GM19463 (cell line): ENCODE results near the gene PPP1R26.
"Not testable (repeated sequence)": the region's sequence is repeated elsewhere in the genome, so short reads cannot be mapped to it uniquely, and the experiment has no call there.

Experiments
- ATAC-seq: cut with Tn5 transposase; IDR thresholded peaks from one replicate; pipeline ENCODE4 v1.9.1; 2021; ENCODE audit warnings: mild to moderate bottlenecking, moderate library complexity; ENCODE audit not compliant: unreplicated experiment

Gene PPP1R26

GRCh38 chr9:135479469-135480052 lies at the start of gene PPP1R26:
Gene PPP1R26, plus strand, starts transcription at chr9:135479782. Its CDS starts 4,729 bp downstream, at chr9:135484511.
- no peak for ATAC-seq

GRCh38 chr9:135437259-135437658 lies 42.3 kb upstream of the PPP1R26 start:
- no peak for ATAC-seq

- not testable (repeated sequence) for ATAC-seq
Observed at GRCh38 chr9:135437696-135438095, 41.9 kb upstream of the PPP1R26 start.

- ATAC-seq = not testable (repeated sequence)
Observed at GRCh38 chr9:135438581-135439232, 40.9 kb upstream of the PPP1R26 start.

- ATAC-seq = not testable (repeated sequence)
Observed at GRCh38 chr9:135439514-135439913, 40.1 kb upstream of the PPP1R26 start.

GRCh38 chr9:135439916-135440315 lies 39.7 kb upstream of the PPP1R26 start:
- ATAC-seq = no peak

GRCh38 chr9:135440620-135441019 lies 39.0 kb upstream of the PPP1R26 start:
- ATAC-seq = no peak

GRCh38 chr9:135441105-135442071 lies 38.2 kb upstream of the PPP1R26 start:
- not testable (repeated sequence) for ATAC-seq

- ATAC-seq = no peak
Observed at GRCh38 chr9:135442075-135442474, 37.5 kb upstream of the PPP1R26 start.

- no peak for ATAC-seq
Observed at GRCh38 chr9:135443797-135444425, 35.7 kb upstream of the PPP1R26 start.

GRCh38 chr9:135447126-135447525 lies 32.5 kb upstream of the PPP1R26 start:
- no peak for ATAC-seq

GRCh38 chr9:135448663-135449100 lies 30.9 kb upstream of the PPP1R26 start:
- ATAC-seq = no peak

GRCh38 chr9:135449532-135449931 lies 30.1 kb upstream of the PPP1R26 start:
- ATAC-seq = not testable (repeated sequence)

GRCh38 chr9:135450956-135451355 lies 28.6 kb upstream of the PPP1R26 start:
- no peak for ATAC-seq

- not testable (repeated sequence) for ATAC-seq
Observed at GRCh38 chr9:135451909-135452308, 27.7 kb upstream of the PPP1R26 start.

- ATAC-seq = no peak
Observed at GRCh38 chr9:135454737-135455136, 24.8 kb upstream of the PPP1R26 start.

- no peak for ATAC-seq
Observed at GRCh38 chr9:135455401-135456030, 24.1 kb upstream of the PPP1R26 start.

GRCh38 chr9:135456436-135457104 lies 23.0 kb upstream of the PPP1R26 start:
- no peak for ATAC-seq

GRCh38 chr9:135458478-135458877 lies 21.1 kb upstream of the PPP1R26 start:
- ATAC-seq = not testable (repeated sequence)

- ATAC-seq = no peak
Observed at GRCh38 chr9:135461936-135462335, 17.6 kb upstream of the PPP1R26 start.
